ENCODE results near the gene ANOS1. TPM values are rescaled to one million over a fixed set of nuclear protein-coding genes. Genes with fewer than 3 reads are reported as not detected.

The ANOS1 gene
- total and polyA plus RNA-seq, 2 donors (not counting 3 experiments of a cell fraction or from before 2014, with no cell fraction given): 0.55 to 0.87 TPM

- Histone ChIP-seq H3K4me3 (replicated peaks in 1 of 3; ENCODE audit: insufficient read depth in 1 of 3, low read depth in 1 of 3, low read length in 3 of 3) (no peak overlapping the region), H3K9ac (replicated peaks; ENCODE audit: extremely low read depth, insufficient read depth, low read length) (no peak overlapping the region), H4K20me1 (replicated peaks; ENCODE audit: control insufficient read depth, extremely low read depth, insufficient read depth, low read length) (no peaks in the 10 kb centered on the region), H3K9me3 (replicated peaks; ENCODE audit: control insufficient read depth, insufficient read depth, low read length) (no peaks in the 10 kb centered on the region), H3K27ac (ENCODE audit: insufficient read depth, low read depth, low read length) (no peak overlapping the region), H3K9me1 (replicated peaks; ENCODE audit: control insufficient read depth, extremely low read depth, insufficient read depth, low read length) (no peaks in the 10 kb centered on the region), H3K27me3 (ENCODE audit: control insufficient read depth in 2 of 2, insufficient read depth in 2 of 2, low read length in 2 of 2) (no peaks in the 10 kb centered on the region), H2AFZ (ENCODE audit: low read depth, low read length) (no peak overlapping the region), H3K79me2 (ENCODE audit: control insufficient read depth, insufficient read depth, low read length) (no peaks in the 10 kb centered on the region), H3K4me1 (ENCODE audit: control insufficient read depth, extremely low read depth, insufficient read depth, low read length) (no peaks in the 10 kb centered on the region), H3K4me2 (ENCODE audit: insufficient read depth, low read length) (no peak overlapping the region), H3K36me3 (ENCODE audit: control insufficient read depth in 2 of 2, extremely low read depth in 1 of 2, insufficient read depth in 2 of 2, low read length in 2 of 2) (no peaks in the 10 kb centered on the region)
- ChIA-PET POLR2A (no interaction called here), CTCF (no interaction called here)
- dilution Hi-C loops (cut with MboI; ENCODE audit: extremely low pct_ligation_motif_present, low sequenced_read_pairs): no loop called here
- intact Hi-C loops (cut with micrococcal nuclease): loop anchor here (10.0 kb wide), 1 partner anchor 963 kb away; no protein-coding TSS in a partner anchor
- no peak for DNase-seq (ENCODE audit: low read depth, low spot score)
- no peak for FAIRE-seq
- no TSS peak for BruUV-seq (replicated peaks)
- TF ChIP-seq POLR2AphosphoS5 (IDR thresholded peaks at IDR 0.05; ENCODE audit: insufficient read depth, low read depth, low read length) (no peak), CTCF (IDR thresholded peaks at IDR 0.05; ENCODE audit: extremely low read depth in 1 of 2, insufficient read depth in 1 of 2, low read depth in 1 of 2, low read length in 2 of 2) (no peak), FOS (IDR thresholded peaks at IDR 0.05; ENCODE audit: borderline replicate concordance, insufficient read depth, low read length) (no peak), MYC (IDR thresholded peaks at IDR 0.05; ENCODE audit: low read depth, low read length) (no peak), MAX (IDR thresholded peaks at IDR 0.05; ENCODE audit: insufficient read depth, insufficient read length) (no peak), EZH2 (IDR thresholded peaks at IDR 0.05; ENCODE audit: borderline replicate concordance, low read depth, low read length, severe bottlenecking) (no peak), JUN (IDR thresholded peaks at IDR 0.05; ENCODE audit: borderline replicate concordance, insufficient read depth, insufficient read length, low read depth) (no peak), GATA2 (IDR thresholded peaks at IDR 0.05; ENCODE audit: insufficient read depth, insufficient read length, low read depth, low read length) (no peak), POLR2A (IDR thresholded peaks at IDR 0.05; ENCODE audit: low read depth, low read length) (no peak)
These were observed 10.0 kb upstream of the ANOS1 start for GRCh38 chrX:8741981-8742380.

Data from endothelial cell of umbilical vein (primary cell).